HepG2 (cell line): ENCODE measurements around the gene TARM1. TPM values are rescaled to one million over a fixed set of nuclear protein-coding genes. Genes with fewer than 3 reads are reported as not detected.
A peak's percentile ranks its signal among the peaks of the same experiment; 100 is the strongest.

Experiments used
- AGO2 ChIP-seq: fragments of 200-400 bp; formaldehyde crosslinking; optimal IDR thresholded peaks from 2 replicates; pipeline ENCODE3; 2017; ENCODE audit warnings: mild to moderate bottlenecking, low read depth, low read length, moderate library complexity
- ELF3 ChIP-seq: IDR thresholded peaks from 2 replicates; pipeline ENCODE4 v1.6.1; 2016; ENCODE audit warnings: missing genetic modification reagents, missing compliant biosample characterization
- ETS1 ChIP-seq: sonication (generic); formaldehyde crosslinking; IDR thresholded peaks from 2 replicates; pipeline ENCODE4 v1.4.0; 2020; ENCODE audit warnings: missing genetic modification reagents
- FOXK2 ChIP-seq: fragments of 450-650 bp; IDR thresholded peaks from 2 replicates; pipeline ENCODE4 v1.6.1; 2016
- FOXO1 ChIP-seq: sonication (generic); formaldehyde crosslinking; IDR thresholded peaks from 2 replicates; pipeline ENCODE4 v1.4.0; 2020; ENCODE audit warnings: missing genetic modification reagents
- HES4 ChIP-seq: sonication (generic); formaldehyde crosslinking; IDR thresholded peaks from 2 replicates; pipeline ENCODE4 v1.9.0; 2021; ENCODE audit warnings: mild to moderate bottlenecking, missing genetic modification reagents, borderline replicate concordance
- KLF12 ChIP-seq: sonication (generic); formaldehyde crosslinking; IDR thresholded peaks from 2 replicates; pipeline ENCODE4 v1.4.0; 2020; ENCODE audit warnings: missing genetic modification reagents, borderline replicate concordance
- RORA ChIP-seq: sonication (generic); formaldehyde crosslinking; IDR thresholded peaks from 2 replicates; pipeline ENCODE4 v1.5.0; 2020; ENCODE audit warnings: mild to moderate bottlenecking, missing genetic modification reagents, moderate library complexity
- SP4 ChIP-seq: sonication (generic); formaldehyde crosslinking; IDR thresholded peaks from 2 replicates; pipeline ENCODE4 v1.8.1; 2023; ENCODE audit warnings: mild to moderate bottlenecking, missing genetic modification reagents
- TEAD3 ChIP-seq: optimal IDR thresholded peaks from 2 replicates; pipeline ENCODE3; 2016; ENCODE audit warnings: borderline replicate concordance
- YEATS4 ChIP-seq: sonication (generic); formaldehyde crosslinking; IDR thresholded peaks from 2 replicates; pipeline ENCODE4 v1.4.0; 2020; ENCODE audit warnings: missing genetic modification reagents, borderline replicate concordance
- YY1 ChIP-seq: IDR thresholded peaks from 2 replicates; pipeline ENCODE4 v1.6.1; 2011; ENCODE audit warnings: low read length, low read depth, moderate library complexity, mild to moderate bottlenecking; ENCODE audit not compliant: insufficient read depth, insufficient replicate concordance
- ZBTB2 ChIP-seq: sonication (generic); formaldehyde crosslinking; IDR thresholded peaks from 2 replicates; pipeline ENCODE4 v1.8.0; 2022; ENCODE audit warnings: low read depth, missing genetic modification reagents
- ZBTB4 ChIP-seq: sonication (generic); formaldehyde crosslinking; IDR thresholded peaks from 2 replicates; pipeline ENCODE4 v1.4.0; 2020; ENCODE audit warnings: missing genetic modification reagents, mild to moderate bottlenecking, borderline replicate concordance
- ZC3H13 ChIP-seq: sonication (generic); formaldehyde crosslinking; IDR thresholded peaks from 2 replicates; pipeline ENCODE4 v1.8.1; 2023; ENCODE audit warnings: mild to moderate bottlenecking, missing genetic modification reagents, moderate library complexity
- ZMYM3 ChIP-seq: sonication (generic); formaldehyde crosslinking; IDR thresholded peaks from 2 replicates; pipeline ENCODE4 v1.5.1; 2020; ENCODE audit warnings: mild to moderate bottlenecking, missing genetic modification reagents
- ZNF281 ChIP-seq: sonication (generic); formaldehyde crosslinking; IDR thresholded peaks from 2 replicates; pipeline ENCODE4 v1.4.0; 2020; ENCODE audit warnings: missing genetic modification reagents, borderline replicate concordance
- ZNF598 ChIP-seq: sonication (generic); formaldehyde crosslinking; IDR thresholded peaks from 2 replicates; pipeline ENCODE4 v1.5.1; 2020; ENCODE audit warnings: mild to moderate bottlenecking, missing genetic modification reagents, borderline replicate concordance
- ZSCAN22 ChIP-seq: sonication (generic); formaldehyde crosslinking; IDR thresholded peaks from 2 replicates; pipeline ENCODE4 v1.4.0; 2020; ENCODE audit warnings: mild to moderate bottlenecking, missing genetic modification reagents
- polyA plus RNA-seq, 8 experiments: library from polyadenylated mRNA; depleted of rRNA in 3 of 8; stranded (reverse) in 7 of 8; unstranded in 1 of 8; fragments of >200 nt; fragmentation: Illumina TruSeq in 4 of 8; extraction: Trizol in 4 of 8; gene quantifications; 2 replicates each; pipeline versions ENCODE4 v1.2.1 to v1.2.3, GENCODE V29; 2011 to 2016; ENCODE audit warnings: low read depth in 4 of 8, missing spikeins in 1 of 8, mixed read lengths in 1 of 8; ENCODE audit not compliant: insufficient read depth in 1 of 8
- total RNA-seq, 5 experiments: library from RNA; depleted of rRNA; stranded (reverse); fragments of >200 nt; fragmentation: Illumina TruSeq; extraction: Trizol; gene quantifications; 2 replicates each; pipeline ENCODE4 v1.2.3, GENCODE V29; 2016; ENCODE audit warnings: low read depth in 1 of 5

Gene TARM1
- total and polyA plus RNA-seq, 2 of the 13 experiments (the other 11 are each of a cell fraction or from before 2014, with no cell fraction given) = not detected

- TF ChIP-seq ZNF281 (CRISPR knock-in tag) (peak; percentile 81), FOXK2 (peak; percentile 67; the same call in 1 of the 2 replicates), ELF3 (CRISPR knock-in tag) (peak; percentile 81), SP4 (CRISPR knock-in tag) (peak; percentile 75; the same call in 1 of the 2 replicates), ETS1 (CRISPR knock-in tag) (no peak), YY1 (peak; percentile 68), ZC3H13 (CRISPR knock-in tag) (peak; percentile 92), ZNF598 (0 out of 2 replicates have a peak, but pooled peaks have one; percentile 63), ZSCAN22 (CRISPR knock-in tag) (no peak; the same call in 1 of the 2 replicates), HES4 (CRISPR knock-in tag) (peak; percentile 57; the same call in 1 of the 2 replicates), ZBTB4 (CRISPR knock-in tag) (no peak), YEATS4 (CRISPR knock-in tag) (peak; percentile 84), ZMYM3 (no peak; the same call in 1 of the 2 replicates), RORA (CRISPR knock-in tag) (no peak), TEAD3 (CRISPR knock-in tag) (peak; percentile 37), AGO2 (peak; percentile 67), FOXO1 (CRISPR knock-in tag) (peak; percentile 42; the same call in 1 of the 2 replicates), KLF12 (CRISPR knock-in tag) (0 out of 2 replicates have a peak, but pooled peaks have one; percentile 63), ZBTB2 (CRISPR knock-in tag) (peak; percentile 65; the same call in 1 of the 2 replicates)
Observed at GRCh38 chr19:54115109-54116063, 34.2 kb upstream of the TARM1 start, which contains the start of the genes PRPF31 and TFPT (continued).
